T-helper 17 cell (primary cell): ENCODE measurements around the gene PRDM16. TPM values are rescaled to one million over a fixed set of nuclear protein-coding genes. Genes with fewer than 3 reads are reported as not detected.

Experiments
- ATAC-seq: fragments of 150-1000 bp; cut with Tn5 transposase; 2 replicates; pipeline ENCODE4 v1.10.0; 2021; ENCODE audit warnings: mild to moderate bottlenecking, moderate library complexity
- DNase-seq, 3 donors: peaks; one replicate each; pipeline versions ENCODE4 v3.0.0 to v3.0.0-alpha.2; 2020 to 2021
- H3K9me3 ChIP-seq: one replicate; pipeline ENCODE4 v1.7.0; 2013; ENCODE audit warnings: low read length, mild to moderate bottlenecking; ENCODE audit not compliant: control insufficient read depth, poor library complexity, severe bottlenecking
- H3K27ac Mint-ChIP-seq: one replicate; pipeline ENCODE4 v1.8.0; 2022; ENCODE audit warnings: mild to moderate bottlenecking, moderate library complexity, mixed read lengths
- H3K27me3 Mint-ChIP-seq: one replicate; pipeline ENCODE4 v1.8.0; 2022; ENCODE audit warnings: mixed read lengths
- H3K36me3 Mint-ChIP-seq: one replicate; pipeline ENCODE4 v1.8.0; 2022; ENCODE audit warnings: low read depth, mixed read lengths
- H3K4me1 Mint-ChIP-seq: one replicate; pipeline ENCODE4 v1.8.0; 2022; ENCODE audit warnings: mild to moderate bottlenecking, mixed read lengths
- H3K4me3 Mint-ChIP-seq: one replicate; pipeline ENCODE4 v1.8.0; 2022; ENCODE audit warnings: mild to moderate bottlenecking, moderate library complexity, mixed read lengths
- total RNA-seq, 4 donors: library from RNA in 2 of 4; stranded (reverse) in 2 of 4; gene quantifications; one replicate each; pipeline ENCODE4 v1.2.3 and lab custom pipeline; 2022 to 2026

Gene PRDM16
- total RNA-seq, 2 donors from 2014 or later, result not detected

- DNase-seq (no peak), ATAC-seq (no peak)
- Mint-ChIP-seq H3K4me3 (no peak overlapping the region), H3K27ac (no peak overlapping the region), H3K36me3 (no peaks in the 10 kb centered on the region), H3K4me1 (no peaks in the 10 kb centered on the region), H3K27me3 (peaks cover 21% of the 10 kb centered on the region)
- H3K9me3 ChIP-seq, result no peaks in the 10 kb centered on the region
Measured at GRCh38 chr1:3244025-3244926, 175.3 kb downstream of the PRDM16 start.

GRCh38 chr1:3244927-3245315, 175.9 kb downstream of the PRDM16 start:
- ATAC-seq, result no peak
- H3K27ac Mint-ChIP-seq, result no peak overlapping the region
- H3K4me3 Mint-ChIP-seq, result no peak overlapping the region

GRCh38 chr1:3245344-3245743, 176.3 kb downstream of the PRDM16 start:
- ATAC-seq (no peak), DNase-seq (no peak)
- no peaks in the 10 kb centered on the region for H3K36me3 Mint-ChIP-seq
- no peaks in the 10 kb centered on the region for H3K4me1 Mint-ChIP-seq
- no peak overlapping the region for H3K27ac Mint-ChIP-seq
- H3K4me3 Mint-ChIP-seq, result no peak overlapping the region
- no peaks in the 10 kb centered on the region for H3K9me3 ChIP-seq
- peaks cover 25% of the 10 kb centered on the region for H3K27me3 Mint-ChIP-seq

More at GRCh38 chr1:3244927-3245315, 175.9 kb downstream of the PRDM16 start:
- Mint-ChIP-seq H3K27me3 (peaks cover 25% of the 10 kb centered on the region), H3K36me3 (no peaks in the 10 kb centered on the region), H3K4me1 (no peaks in the 10 kb centered on the region)
- no peak for DNase-seq
- H3K9me3 ChIP-seq, result no peaks in the 10 kb centered on the region

GRCh38 chr1:3245768-3246167, 176.8 kb downstream of the PRDM16 start:
- no peaks in the 10 kb centered on the region for H3K36me3 Mint-ChIP-seq
- DNase-seq (no peak), ATAC-seq (no peak)
- H3K9me3 ChIP-seq, result no peaks in the 10 kb centered on the region
- H3K4me1 Mint-ChIP-seq, result no peaks in the 10 kb centered on the region
- no peak overlapping the region for H3K27ac Mint-ChIP-seq
- H3K4me3 Mint-ChIP-seq, result no peak overlapping the region
- H3K27me3 Mint-ChIP-seq, result peaks cover 25% of the 10 kb centered on the region

- H3K4me3 Mint-ChIP-seq, result no peak overlapping the region
- no peak overlapping the region for H3K27ac Mint-ChIP-seq
- no peaks in the 10 kb centered on the region for H3K36me3 Mint-ChIP-seq
- no peaks in the 10 kb centered on the region for H3K9me3 ChIP-seq
- H3K27me3 Mint-ChIP-seq, result peaks cover 25% of the 10 kb centered on the region
- DNase-seq (no peak), ATAC-seq (no peak)
- H3K4me1 Mint-ChIP-seq, result no peaks in the 10 kb centered on the region
Measured at GRCh38 chr1:3246251-3246650, 177.2 kb downstream of the PRDM16 start.

GRCh38 chr1:3247521-3248121, 178.6 kb downstream of the PRDM16 start:
- DNase-seq (no peak), ATAC-seq (no peak)
- no peaks in the 10 kb centered on the region for H3K9me3 ChIP-seq
- no peak overlapping the region for H3K4me3 Mint-ChIP-seq
- no peaks in the 10 kb centered on the region for H3K4me1 Mint-ChIP-seq
- H3K27me3 Mint-ChIP-seq, result peaks cover 25% of the 10 kb centered on the region
- no peaks in the 10 kb centered on the region for H3K36me3 Mint-ChIP-seq
- no peak overlapping the region for H3K27ac Mint-ChIP-seq

- DNase-seq, result no peak
- Mint-ChIP-seq H3K36me3 (no peaks in the 10 kb centered on the region), H3K4me1 (no peaks in the 10 kb centered on the region), H3K27ac (no peak overlapping the region), H3K4me3 (no peak overlapping the region), H3K27me3 (peaks cover 25% of the 10 kb centered on the region)
- no peak for ATAC-seq
- H3K9me3 ChIP-seq, result no peaks in the 10 kb centered on the region
Measured at GRCh38 chr1:3248155-3249141, 179.4 kb downstream of the PRDM16 start.

- H3K27me3 Mint-ChIP-seq, result peaks cover 25% of the 10 kb centered on the region
- H3K36me3 Mint-ChIP-seq, result no peaks in the 10 kb centered on the region
- no peak overlapping the region for H3K27ac Mint-ChIP-seq
- DNase-seq (no peak), ATAC-seq (no peak)
- no peaks in the 10 kb centered on the region for H3K4me1 Mint-ChIP-seq
- no peaks in the 10 kb centered on the region for H3K9me3 ChIP-seq
- no peak overlapping the region for H3K4me3 Mint-ChIP-seq
Measured at GRCh38 chr1:3249231-3249630, 180.2 kb downstream of the PRDM16 start.

- H3K27me3 Mint-ChIP-seq, result peaks cover 25% of the 10 kb centered on the region
- H3K4me3 Mint-ChIP-seq, result no peak overlapping the region
- H3K4me1 Mint-ChIP-seq, result no peaks in the 10 kb centered on the region
- no peaks in the 10 kb centered on the region for H3K36me3 Mint-ChIP-seq
- ATAC-seq, result no peak
- no peak for DNase-seq
- no peaks in the 10 kb centered on the region for H3K9me3 ChIP-seq
- H3K27ac Mint-ChIP-seq, result no peak overlapping the region
Measured at GRCh38 chr1:3249631-3250501, 180.9 kb downstream of the PRDM16 start.

GRCh38 chr1:3250624-3251023, 181.6 kb downstream of the PRDM16 start:
- no peak overlapping the region for H3K4me3 Mint-ChIP-seq
- no peak overlapping the region for H3K27ac Mint-ChIP-seq

GRCh38 chr1:3251099-3251806, 182.2 kb downstream of the PRDM16 start:
- no peak overlapping the region for H3K4me3 Mint-ChIP-seq
- ATAC-seq, result no peak
- H3K36me3 Mint-ChIP-seq, result no peaks in the 10 kb centered on the region
- no peak for DNase-seq
- H3K4me1 Mint-ChIP-seq, result no peaks in the 10 kb centered on the region
- peaks cover 25% of the 10 kb centered on the region for H3K27me3 Mint-ChIP-seq
- no peaks in the 10 kb centered on the region for H3K9me3 ChIP-seq
- no peak overlapping the region for H3K27ac Mint-ChIP-seq

More at GRCh38 chr1:3250624-3251023, 181.6 kb downstream of the PRDM16 start:
- ATAC-seq, result no peak
- no peak for DNase-seq
- Mint-ChIP-seq H3K4me1 (no peaks in the 10 kb centered on the region), H3K36me3 (no peaks in the 10 kb centered on the region), H3K27me3 (peaks cover 25% of the 10 kb centered on the region)
- no peaks in the 10 kb centered on the region for H3K9me3 ChIP-seq
